WI38 (cell line): ENCODE data around the gene PLXDC2.

Source experiments
- H3K4me3 ChIP-seq: 2 replicates; pipeline ENCODE4 v1.5.1; 2011; ENCODE audit warnings: low read depth, mild to moderate bottlenecking, control low read depth, low read length
- TF ChIP-seq, protein P1 (sequence below): IDR thresholded peaks from 2 replicates; pipeline ENCODE4 v1.5.1; 2012; ENCODE audit warnings: low read depth, mild to moderate bottlenecking, control low read depth, low read length

Gene PLXDC2

GRCh38 chr10:20075713-20076112 lies 259.5 kb downstream of the PLXDC2 start:
- TF ChIP-seq, protein P1, sequence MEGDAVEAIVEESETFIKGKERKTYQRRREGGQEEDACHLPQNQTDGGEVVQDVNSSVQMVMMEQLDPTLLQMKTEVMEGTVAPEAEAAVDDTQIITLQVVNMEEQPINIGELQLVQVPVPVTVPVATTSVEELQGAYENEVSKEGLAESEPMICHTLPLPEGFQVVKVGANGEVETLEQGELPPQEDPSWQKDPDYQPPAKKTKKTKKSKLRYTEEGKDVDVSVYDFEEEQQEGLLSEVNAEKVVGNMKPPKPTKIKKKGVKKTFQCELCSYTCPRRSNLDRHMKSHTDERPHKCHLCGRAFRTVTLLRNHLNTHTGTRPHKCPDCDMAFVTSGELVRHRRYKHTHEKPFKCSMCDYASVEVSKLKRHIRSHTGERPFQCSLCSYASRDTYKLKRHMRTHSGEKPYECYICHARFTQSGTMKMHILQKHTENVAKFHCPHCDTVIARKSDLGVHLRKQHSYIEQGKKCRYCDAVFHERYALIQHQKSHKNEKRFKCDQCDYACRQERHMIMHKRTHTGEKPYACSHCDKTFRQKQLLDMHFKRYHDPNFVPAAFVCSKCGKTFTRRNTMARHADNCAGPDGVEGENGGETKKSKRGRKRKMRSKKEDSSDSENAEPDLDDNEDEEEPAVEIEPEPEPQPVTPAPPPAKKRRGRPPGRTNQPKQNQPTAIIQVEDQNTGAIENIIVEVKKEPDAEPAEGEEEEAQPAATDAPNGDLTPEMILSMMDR, result no peak
- H3K4me3 ChIP-seq, result no peak overlapping the region

GRCh38 chr10:20084451-20084850 lies 268.2 kb downstream of the PLXDC2 start:
- TF ChIP-seq, protein P1, result no peak
- no peak overlapping the region for H3K4me3 ChIP-seq

DNA sequence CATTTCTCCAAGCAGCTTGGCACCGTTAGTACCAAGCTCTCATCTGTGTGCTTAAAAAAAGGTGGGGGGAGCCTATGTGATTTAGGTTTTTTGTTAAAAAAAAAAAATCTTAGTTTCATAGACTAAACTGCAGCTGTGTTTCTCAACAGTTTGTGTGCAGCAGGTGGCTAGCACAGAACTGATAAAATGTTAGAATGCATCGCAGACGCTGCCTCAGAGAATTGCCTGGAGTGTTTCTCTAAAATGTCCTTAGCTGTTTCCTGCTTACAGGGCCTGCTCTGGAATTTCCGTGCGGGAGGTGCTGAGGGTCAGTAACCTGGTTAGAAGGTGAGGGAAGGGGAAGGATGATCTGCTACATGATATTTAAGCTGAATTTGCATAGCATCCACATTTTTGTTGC lies 268.9 kb downstream of the PLXDC2 start:
- H3K4me3 ChIP-seq, result no peak overlapping the region
- TF ChIP-seq, protein P1, result no peak

DNA sequence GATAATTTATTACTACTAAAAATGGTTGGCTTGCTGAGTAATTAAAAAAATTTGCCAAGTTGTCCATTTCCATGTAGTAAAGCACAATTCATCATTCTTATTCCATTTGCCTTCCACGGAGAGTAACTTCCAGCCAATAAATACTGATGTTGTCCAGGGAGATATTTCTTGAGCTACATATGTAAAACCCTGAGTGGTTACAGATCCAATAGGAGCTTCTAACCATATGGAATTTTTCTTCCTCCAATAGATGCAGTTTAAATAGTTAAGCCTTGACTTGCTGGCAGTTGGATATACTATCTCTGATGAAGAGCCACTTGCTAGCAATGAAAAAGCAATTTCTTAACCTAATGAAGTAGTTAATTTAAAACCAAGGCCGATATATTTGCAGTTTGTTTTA lies 271.1 kb downstream of the PLXDC2 start:
- TF ChIP-seq, protein P1, result no peak

DNA sequence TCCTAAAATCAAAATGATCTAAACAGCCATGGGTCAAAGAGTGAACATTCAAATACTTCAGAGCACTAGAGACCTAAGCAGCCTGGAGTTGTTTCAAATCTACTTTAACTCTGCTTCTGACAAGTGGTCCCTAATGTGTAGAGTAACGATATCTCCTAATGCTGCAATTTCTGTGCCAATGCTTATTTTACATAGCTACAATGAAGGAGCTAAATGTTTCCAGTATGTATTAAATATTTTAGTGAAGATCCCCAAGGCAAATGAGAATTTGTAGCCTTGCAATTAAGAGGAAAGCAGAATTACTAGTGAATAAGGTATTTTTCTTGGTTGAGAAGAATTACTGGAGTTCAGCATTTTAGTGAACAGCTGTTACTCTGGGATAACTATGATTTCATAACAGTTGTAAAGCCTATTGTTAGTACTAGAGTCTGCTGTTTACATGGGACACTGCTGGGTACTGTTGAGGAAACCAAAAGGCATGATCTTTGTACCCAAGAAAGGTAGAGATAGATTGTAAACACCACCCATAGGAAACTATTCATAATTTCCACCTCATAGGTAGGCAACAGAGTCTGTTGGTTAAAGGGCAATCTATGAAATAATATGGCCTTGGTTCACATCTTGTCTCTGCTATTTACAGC lies 271.9 kb downstream of the PLXDC2 start:
- TF ChIP-seq, protein P1, result no peak
- no peak overlapping the region for H3K4me3 ChIP-seq

More for the DNA sequence above, 271.1 kb downstream of the PLXDC2 start:
- no peak overlapping the region for H3K4me3 ChIP-seq

DNA sequence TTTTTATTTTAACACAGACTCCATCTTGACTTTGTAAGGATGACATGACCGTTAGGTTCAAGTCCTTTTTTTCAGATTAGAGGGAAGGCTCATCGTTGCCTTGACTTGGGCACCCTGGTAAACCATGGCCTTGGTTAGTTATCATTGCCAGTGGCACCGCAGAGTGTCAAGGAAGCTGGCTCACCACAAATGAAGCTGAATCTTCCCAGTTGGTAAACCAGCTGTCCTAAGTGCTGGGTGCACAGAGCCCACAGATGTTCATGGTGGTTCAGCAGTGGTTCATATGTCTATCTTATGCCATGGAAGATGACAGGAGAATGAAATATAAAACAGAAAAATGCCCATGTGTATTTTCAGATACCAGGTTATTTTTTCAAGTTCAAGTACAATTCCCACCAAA lies 273.6 kb downstream of the PLXDC2 start:
- TF ChIP-seq, protein P1, result no peak
- no peak overlapping the region for H3K4me3 ChIP-seq

DNA sequence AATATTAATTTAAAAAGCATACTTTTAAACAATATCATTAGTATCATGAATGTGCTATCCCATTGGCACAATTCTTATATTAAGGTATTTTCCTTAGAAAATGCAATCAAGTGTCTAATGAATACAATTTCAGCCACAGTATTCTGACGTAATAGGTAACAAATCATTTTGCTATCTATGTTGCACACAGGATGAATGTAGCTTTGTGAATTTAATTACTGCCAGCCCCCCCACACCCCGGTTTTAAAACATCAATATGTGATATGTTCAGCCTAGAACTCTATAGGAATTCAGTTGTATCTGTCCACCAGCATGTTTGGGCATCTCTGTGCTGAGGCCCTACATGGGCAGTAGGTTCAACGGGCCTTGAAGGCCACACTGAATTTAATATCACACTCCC lies 274.6 kb downstream of the PLXDC2 start:
- TF ChIP-seq, protein P1, result no peak
- H3K4me3 ChIP-seq, result no peak overlapping the region
